ENCODE data around the gene SEZ6L.

The SEZ6L gene

GRCh38 chr22:26287382-26288225, 118.3 kb downstream of the SEZ6L start:
- no peak for TF ChIP-seq FOXM1 (IDR thresholded peaks at IDR 0.05; ENCODE audit: borderline replicate concordance, low read depth)
- no peak for TF ChIP-seq TCF12 (IDR thresholded peaks at IDR 0.05; ENCODE audit: low read depth)
- no peak for TF ChIP-seq CEBPB (IDR thresholded peaks at IDR 0.05)
- TF ChIP-seq TEAD4 (IDR thresholded peaks at IDR 0.05), result no peak
- no peak for TF ChIP-seq RAD21 (IDR thresholded peaks at IDR 0.05; ENCODE audit: low read depth)
- TF ChIP-seq EP300 (IDR thresholded peaks at IDR 0.05; ENCODE audit: borderline replicate concordance), result no peak
- no peak for TF ChIP-seq YY1 (IDR thresholded peaks at IDR 0.05; ENCODE audit: low read depth)
- TF ChIP-seq MAX (IDR thresholded peaks at IDR 0.05), result no peak
- TF ChIP-seq NFIC (IDR thresholded peaks at IDR 0.05), result no peak
- TF ChIP-seq ZBTB7A (IDR thresholded peaks at IDR 0.05; ENCODE audit: low read depth), result no peak
- no peak for TF ChIP-seq EGR1 (IDR thresholded peaks at IDR 0.05)
- TF ChIP-seq USF1 (IDR thresholded peaks at IDR 0.05), result no peak
- TF ChIP-seq, protein P1, sequence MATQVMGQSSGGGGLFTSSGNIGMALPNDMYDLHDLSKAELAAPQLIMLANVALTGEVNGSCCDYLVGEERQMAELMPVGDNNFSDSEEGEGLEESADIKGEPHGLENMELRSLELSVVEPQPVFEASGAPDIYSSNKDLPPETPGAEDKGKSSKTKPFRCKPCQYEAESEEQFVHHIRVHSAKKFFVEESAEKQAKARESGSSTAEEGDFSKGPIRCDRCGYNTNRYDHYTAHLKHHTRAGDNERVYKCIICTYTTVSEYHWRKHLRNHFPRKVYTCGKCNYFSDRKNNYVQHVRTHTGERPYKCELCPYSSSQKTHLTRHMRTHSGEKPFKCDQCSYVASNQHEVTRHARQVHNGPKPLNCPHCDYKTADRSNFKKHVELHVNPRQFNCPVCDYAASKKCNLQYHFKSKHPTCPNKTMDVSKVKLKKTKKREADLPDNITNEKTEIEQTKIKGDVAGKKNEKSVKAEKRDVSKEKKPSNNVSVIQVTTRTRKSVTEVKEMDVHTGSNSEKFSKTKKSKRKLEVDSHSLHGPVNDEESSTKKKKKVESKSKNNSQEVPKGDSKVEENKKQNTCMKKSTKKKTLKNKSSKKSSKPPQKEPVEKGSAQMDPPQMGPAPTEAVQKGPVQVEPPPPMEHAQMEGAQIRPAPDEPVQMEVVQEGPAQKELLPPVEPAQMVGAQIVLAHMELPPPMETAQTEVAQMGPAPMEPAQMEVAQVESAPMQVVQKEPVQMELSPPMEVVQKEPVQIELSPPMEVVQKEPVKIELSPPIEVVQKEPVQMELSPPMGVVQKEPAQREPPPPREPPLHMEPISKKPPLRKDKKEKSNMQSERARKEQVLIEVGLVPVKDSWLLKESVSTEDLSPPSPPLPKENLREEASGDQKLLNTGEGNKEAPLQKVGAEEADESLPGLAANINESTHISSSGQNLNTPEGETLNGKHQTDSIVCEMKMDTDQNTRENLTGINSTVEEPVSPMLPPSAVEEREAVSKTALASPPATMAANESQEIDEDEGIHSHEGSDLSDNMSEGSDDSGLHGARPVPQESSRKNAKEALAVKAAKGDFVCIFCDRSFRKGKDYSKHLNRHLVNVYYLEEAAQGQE (IDR thresholded peaks at IDR 0.05; ENCODE audit: low read depth), result no peak
- TF ChIP-seq TAF1 (IDR thresholded peaks at IDR 0.05; ENCODE audit: low read depth), result no peak

- no peak for TF ChIP-seq FOXM1 (IDR thresholded peaks at IDR 0.05; ENCODE audit: borderline replicate concordance, low read depth)
- TF ChIP-seq TEAD4 (IDR thresholded peaks at IDR 0.05), result no peak
- no peak for TF ChIP-seq TAF1 (IDR thresholded peaks at IDR 0.05; ENCODE audit: low read depth)
- no peak for TF ChIP-seq NFIC (IDR thresholded peaks at IDR 0.05)
- no peak for TF ChIP-seq TCF12 (IDR thresholded peaks at IDR 0.05; ENCODE audit: low read depth)
- TF ChIP-seq, protein P1 (IDR thresholded peaks at IDR 0.05; ENCODE audit: low read depth), result no peak
- TF ChIP-seq MAX (IDR thresholded peaks at IDR 0.05), result no peak
- no peak for TF ChIP-seq EGR1 (IDR thresholded peaks at IDR 0.05)
- TF ChIP-seq USF1 (IDR thresholded peaks at IDR 0.05), result no peak
- no peak for TF ChIP-seq CEBPB (IDR thresholded peaks at IDR 0.05)
- TF ChIP-seq ZBTB7A (IDR thresholded peaks at IDR 0.05; ENCODE audit: low read depth), result no peak
Measured at GRCh38 chr22:26289611-26290101, 120.4 kb downstream of the SEZ6L start.

- no peak for TF ChIP-seq EGR1 (IDR thresholded peaks at IDR 0.05)
- no peak for TF ChIP-seq TEAD4 (IDR thresholded peaks at IDR 0.05)
- TF ChIP-seq, protein P1 (IDR thresholded peaks at IDR 0.05; ENCODE audit: low read depth), result no peak
- no peak for TF ChIP-seq ZBTB7A (IDR thresholded peaks at IDR 0.05; ENCODE audit: low read depth)
- TF ChIP-seq MAX (IDR thresholded peaks at IDR 0.05), result no peak
- TF ChIP-seq TCF12 (IDR thresholded peaks at IDR 0.05; ENCODE audit: low read depth), result no peak
- TF ChIP-seq CREB1 (IDR thresholded peaks at IDR 0.05; ENCODE audit: low read depth), result no peak
- no peak for TF ChIP-seq RAD21 (IDR thresholded peaks at IDR 0.05; ENCODE audit: low read depth)
- no peak for TF ChIP-seq TAF1 (IDR thresholded peaks at IDR 0.05; ENCODE audit: low read depth)
- no peak for TF ChIP-seq NFIC (IDR thresholded peaks at IDR 0.05)
- TF ChIP-seq EP300 (IDR thresholded peaks at IDR 0.05; ENCODE audit: borderline replicate concordance), result no peak
- no peak for TF ChIP-seq USF1 (IDR thresholded peaks at IDR 0.05)
- TF ChIP-seq YY1 (IDR thresholded peaks at IDR 0.05; ENCODE audit: low read depth), result no peak
- no peak for TF ChIP-seq FOXM1 (IDR thresholded peaks at IDR 0.05; ENCODE audit: borderline replicate concordance, low read depth)
- TF ChIP-seq CEBPB (IDR thresholded peaks at IDR 0.05), result no peak
Measured at GRCh38 chr22:26291940-26292666, 122.8 kb downstream of the SEZ6L start.
